Osteoblast (primary cell): ENCODE results near the gene RIT2. TPM values are rescaled to one million over a fixed set of nuclear protein-coding genes. Genes with fewer than 3 reads are reported as not detected.

ENCODE experiments used
- DNase-seq: peaks from one replicate; pipeline ENCODE4 v3.0.0; 2011; ENCODE audit warnings: low spot score, mixed read lengths; ENCODE audit not compliant: insufficient read length; ENCODE audit errors: missing footprints
- H2AFZ ChIP-seq: 2 replicates; pipeline ENCODE4 v1.6.0; 2011; ENCODE audit warnings: mild to moderate bottlenecking, low read length
- H3K27ac ChIP-seq: 2 replicates; pipeline ENCODE4 v1.5.1; 2011; ENCODE audit warnings: mild to moderate bottlenecking, low read depth, low read length, moderate library complexity
- H3K27me3 ChIP-seq: 2 replicates; pipeline ENCODE4 v1.6.0; 2012; ENCODE audit warnings: mild to moderate bottlenecking, control low read depth, inconsistent platforms, low read length, moderate library complexity; ENCODE audit not compliant: insufficient read depth
- H3K36me3 ChIP-seq: 2 replicates; pipeline ENCODE4 v1.5.1; 2011; ENCODE audit warnings: mild to moderate bottlenecking, low read length, control low read depth, moderate library complexity; ENCODE audit not compliant: insufficient read depth
- H3K4me1 ChIP-seq: 2 replicates; pipeline ENCODE4 v1.5.1; 2011; ENCODE audit warnings: mild to moderate bottlenecking, low read length, control low read depth, moderate library complexity; ENCODE audit not compliant: insufficient read depth
- H3K4me2 ChIP-seq: 2 replicates; pipeline ENCODE4 v1.6.0; 2011; ENCODE audit warnings: mild to moderate bottlenecking, low read length; ENCODE audit not compliant: insufficient read depth
- H3K4me3 ChIP-seq: fragments of 200-600 bp; sonication (generic); 3 replicates; pipeline ENCODE4 v1.5.1; 2012; ENCODE audit warnings: mild to moderate bottlenecking, low read length, inconsistent platforms; ENCODE audit not compliant: insufficient read depth
- H3K79me2 ChIP-seq: 2 replicates; pipeline ENCODE4 v1.6.0; 2012; ENCODE audit warnings: mild to moderate bottlenecking, low read length, control low read depth, inconsistent platforms; ENCODE audit not compliant: insufficient read depth
- H3K9me3 ChIP-seq: 2 replicates; pipeline ENCODE4 v1.5.1; 2011; ENCODE audit warnings: low read depth, low read length, control low read depth
- H4K20me1 ChIP-seq: 2 replicates; pipeline ENCODE4 v1.6.0; 2012; ENCODE audit warnings: mild to moderate bottlenecking, low read length, control low read depth; ENCODE audit not compliant: insufficient read depth
- total RNA-seq: library from RNA; depleted of rRNA; stranded (reverse); fragments of >200 nt; gene quantifications from 2 replicates; pipeline ENCODE4 v1.2.3, GENCODE V29; 2012
- TF ChIP-seq, protein P1 (sequence below): IDR thresholded peaks from 2 replicates; pipeline ENCODE4 v1.5.1; 2011; ENCODE audit warnings: mild to moderate bottlenecking, low read depth, low read length, moderate library complexity; ENCODE audit errors: extremely low read depth

RIT2 gene
- total RNA-seq, 1 donor: not detected

DNA sequence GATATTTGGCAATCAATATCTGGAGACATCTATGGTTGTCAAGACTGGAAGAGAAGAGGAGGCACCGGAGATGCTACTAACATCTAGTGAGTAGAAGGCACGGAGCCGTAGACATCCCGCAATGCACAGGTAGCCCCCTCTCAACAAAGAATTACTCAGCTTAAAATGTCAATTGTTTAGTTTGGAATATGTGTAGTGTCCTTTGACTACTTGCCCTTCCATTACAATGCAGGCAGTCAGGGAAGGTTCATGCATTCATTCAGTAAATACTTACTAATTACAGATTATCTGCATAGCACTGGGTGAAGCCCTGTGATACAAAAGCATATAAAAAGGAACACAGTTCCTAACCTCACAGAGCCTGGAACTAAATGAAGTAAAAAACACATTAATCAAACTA lies 294.0 kb downstream of the RIT2 start:
- Histone ChIP-seq H3K27ac (no peak overlapping the region), H3K4me1 (no peaks in the 10 kb centered on the region), H2AFZ (no peak overlapping the region), H3K79me2 (no peaks in the 10 kb centered on the region), H3K36me3 (no peaks in the 10 kb centered on the region), H3K27me3 (no peaks in the 10 kb centered on the region), H3K4me3 (no peak overlapping the region), H3K9me3 (no peaks in the 10 kb centered on the region), H4K20me1 (no peaks in the 10 kb centered on the region), H3K4me2 (no peak overlapping the region)
- no peak for DNase-seq
- TF ChIP-seq, protein P1, sequence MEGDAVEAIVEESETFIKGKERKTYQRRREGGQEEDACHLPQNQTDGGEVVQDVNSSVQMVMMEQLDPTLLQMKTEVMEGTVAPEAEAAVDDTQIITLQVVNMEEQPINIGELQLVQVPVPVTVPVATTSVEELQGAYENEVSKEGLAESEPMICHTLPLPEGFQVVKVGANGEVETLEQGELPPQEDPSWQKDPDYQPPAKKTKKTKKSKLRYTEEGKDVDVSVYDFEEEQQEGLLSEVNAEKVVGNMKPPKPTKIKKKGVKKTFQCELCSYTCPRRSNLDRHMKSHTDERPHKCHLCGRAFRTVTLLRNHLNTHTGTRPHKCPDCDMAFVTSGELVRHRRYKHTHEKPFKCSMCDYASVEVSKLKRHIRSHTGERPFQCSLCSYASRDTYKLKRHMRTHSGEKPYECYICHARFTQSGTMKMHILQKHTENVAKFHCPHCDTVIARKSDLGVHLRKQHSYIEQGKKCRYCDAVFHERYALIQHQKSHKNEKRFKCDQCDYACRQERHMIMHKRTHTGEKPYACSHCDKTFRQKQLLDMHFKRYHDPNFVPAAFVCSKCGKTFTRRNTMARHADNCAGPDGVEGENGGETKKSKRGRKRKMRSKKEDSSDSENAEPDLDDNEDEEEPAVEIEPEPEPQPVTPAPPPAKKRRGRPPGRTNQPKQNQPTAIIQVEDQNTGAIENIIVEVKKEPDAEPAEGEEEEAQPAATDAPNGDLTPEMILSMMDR: no peak

DNA sequence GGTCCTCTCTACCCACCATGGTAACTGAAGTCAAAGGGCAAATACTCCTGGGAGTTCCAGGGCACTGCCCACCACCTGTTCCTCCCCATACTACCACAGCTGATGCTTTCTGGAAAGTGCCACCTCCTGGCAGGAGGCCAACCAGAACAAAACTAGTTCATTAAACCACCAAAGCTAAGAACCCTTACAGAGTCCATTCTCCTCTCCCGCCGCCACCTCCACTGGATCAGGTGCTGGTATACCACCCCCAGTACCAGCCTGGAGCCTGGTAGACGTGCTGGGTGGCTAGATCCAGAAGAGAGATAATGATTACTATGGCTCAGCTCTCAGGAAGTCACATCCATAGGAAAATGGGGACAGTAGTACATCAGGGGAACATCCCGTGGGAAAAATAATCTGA lies 300.9 kb downstream of the RIT2 start:
- no peaks in the 10 kb centered on the region for H3K79me2 ChIP-seq
- no peaks in the 10 kb centered on the region for H3K4me1 ChIP-seq
- H4K20me1 ChIP-seq: no peaks in the 10 kb centered on the region
- H3K4me3 ChIP-seq: no peak overlapping the region
- TF ChIP-seq, protein P1: no peak
- H2AFZ ChIP-seq: no peak overlapping the region
- no peak for DNase-seq
- H3K36me3 ChIP-seq: no peaks in the 10 kb centered on the region
- H3K9me3 ChIP-seq: no peaks in the 10 kb centered on the region
- no peak overlapping the region for H3K4me2 ChIP-seq
- no peak overlapping the region for H3K27ac ChIP-seq
- no peaks in the 10 kb centered on the region for H3K27me3 ChIP-seq

DNA sequence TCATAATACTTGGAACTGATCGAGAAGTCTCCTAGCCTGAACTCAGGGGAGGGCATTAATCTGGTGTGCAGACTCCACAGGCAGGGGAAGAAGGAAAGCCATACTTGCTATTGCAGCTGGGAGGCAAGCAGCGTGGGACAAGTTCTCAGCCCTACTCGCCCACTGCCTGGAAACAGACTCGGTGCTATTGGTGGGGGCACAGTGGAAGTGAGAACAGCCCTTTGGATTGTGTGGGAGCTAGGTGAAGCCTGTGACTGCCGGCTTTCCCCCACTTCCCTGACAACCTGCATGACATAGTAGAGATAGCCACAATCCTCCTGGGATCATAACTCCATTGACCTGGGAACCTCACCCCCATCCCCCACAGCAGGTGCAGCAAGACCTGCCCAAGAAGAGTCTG lies 301.3 kb downstream of the RIT2 start:
- Histone ChIP-seq H3K4me2 (no peak overlapping the region), H3K79me2 (no peaks in the 10 kb centered on the region), H4K20me1 (no peaks in the 10 kb centered on the region), H3K4me3 (no peak overlapping the region), H3K36me3 (no peaks in the 10 kb centered on the region), H2AFZ (no peak overlapping the region), H3K9me3 (no peaks in the 10 kb centered on the region), H3K27me3 (no peaks in the 10 kb centered on the region), H3K27ac (no peak overlapping the region), H3K4me1 (no peaks in the 10 kb centered on the region)
- TF ChIP-seq, protein P1: no peak
- no peak for DNase-seq

DNA sequence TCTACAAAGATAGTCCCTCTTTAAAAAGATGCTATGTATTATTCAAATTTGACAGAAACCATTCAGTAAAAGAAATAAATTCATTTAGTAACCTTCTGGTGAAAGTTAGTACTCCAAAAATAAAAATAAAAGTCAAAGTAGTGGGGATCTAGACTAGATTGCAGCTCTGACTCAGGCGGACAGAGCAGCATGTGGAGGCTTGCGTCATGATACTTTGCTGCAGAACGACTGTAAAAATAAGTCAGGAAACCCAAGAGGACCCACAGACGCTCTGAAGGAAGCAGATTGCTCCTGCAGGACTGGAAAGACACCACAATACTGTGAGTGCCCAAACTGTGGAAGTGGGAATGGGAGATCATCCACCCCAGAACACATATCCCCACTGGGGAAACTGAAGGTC lies 301.9 kb downstream of the RIT2 start:
- H2AFZ ChIP-seq: no peak overlapping the region
- H3K27me3 ChIP-seq: no peaks in the 10 kb centered on the region
- no peak overlapping the region for H3K4me3 ChIP-seq
- no peaks in the 10 kb centered on the region for H4K20me1 ChIP-seq
- no peak overlapping the region for H3K27ac ChIP-seq
- H3K36me3 ChIP-seq: no peaks in the 10 kb centered on the region
- H3K4me2 ChIP-seq: no peak overlapping the region
- H3K79me2 ChIP-seq: no peaks in the 10 kb centered on the region
- H3K4me1 ChIP-seq: no peaks in the 10 kb centered on the region
- TF ChIP-seq, protein P1: no peak
- H3K9me3 ChIP-seq: no peaks in the 10 kb centered on the region
- DNase-seq: no peak
